Posterior vena cava (tissue), 2 donors: ENCODE data around the gene IRGC. TPM values are rescaled to one million over a fixed set of nuclear protein-coding genes. Genes with fewer than 3 reads are reported as not detected.

Source experiments
- DNase-seq: peaks from one replicate; pipeline ENCODE4 v3.0.0-alpha.2; 2020; ENCODE audit warnings: low spot score
- intact Hi-C, 2 donors: fragments of 100-400 bp; cut with DNase I; formaldehyde crosslinking; loops; one replicate each; pipeline versions ENCODE4 v1.14.1 to v1.14.2; 2022 to 2023
- total RNA-seq, 2 donors: library from RNA; stranded (reverse); fragmentation: NEBNext Ultra II Directional; extraction: Animal tissue kit (Norgen Biotek cat#: 25700); gene quantifications; one replicate each; pipeline ENCODE4 v1.2.1, GENCODE V29; 2021
- donor health status: DM: yes; HTN: yes; CAD: no.
- donor health status: DM: yes; HTN: yes; CAD: no.

IRGC gene
- total RNA-seq, 2 donors from 2014 or later, result not detected

DNA sequence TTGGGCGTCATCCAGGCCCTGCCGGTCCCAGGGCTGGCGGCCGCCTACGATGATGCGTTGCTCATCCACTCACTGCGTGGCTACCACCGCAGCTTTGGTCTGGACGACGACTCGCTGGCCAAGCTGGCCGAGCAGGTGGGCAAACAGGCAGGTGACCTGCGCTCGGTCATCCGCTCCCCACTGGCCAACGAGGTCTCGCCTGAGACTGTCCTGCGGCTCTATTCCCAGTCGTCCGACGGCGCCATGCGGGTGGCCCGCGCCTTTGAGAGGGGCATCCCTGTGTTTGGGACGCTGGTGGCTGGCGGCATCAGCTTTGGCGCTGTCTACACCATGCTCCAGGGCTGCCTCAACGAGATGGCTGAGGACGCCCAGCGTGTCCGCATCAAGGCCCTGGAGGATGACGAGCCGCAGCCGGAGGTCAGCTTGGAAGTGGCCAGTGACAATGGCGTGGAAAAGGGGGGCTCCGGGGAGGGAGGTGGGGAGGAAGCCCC, 3.5 kb downstream of the IRGC start:
- intact Hi-C loops, result no loop called here
- no peak for DNase-seq

GRCh38 chr19:43719918-43720317, 4.0 kb downstream of the IRGC start:
- intact Hi-C loops, result no loop called here
- DNase-seq, result no peak

DNA sequence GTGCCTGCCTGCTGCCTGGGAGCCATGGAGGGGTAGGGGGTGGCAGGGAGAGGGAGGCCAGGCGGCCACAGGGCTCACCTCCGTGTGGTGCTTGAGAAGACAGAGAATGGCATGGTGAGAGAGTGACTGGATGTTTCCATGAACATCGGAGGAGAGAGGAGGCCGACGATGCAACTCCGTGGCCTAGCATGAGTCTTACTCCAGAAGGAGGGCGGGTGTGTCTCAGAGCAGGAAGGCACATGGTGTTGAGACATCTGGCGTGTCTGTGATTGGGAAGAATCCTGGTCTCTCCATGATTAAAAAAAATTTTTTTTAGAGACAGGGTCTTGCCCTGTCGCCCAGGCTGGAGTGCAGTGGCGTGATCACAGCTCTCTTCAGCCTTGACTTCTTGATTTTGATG, 5.1 kb downstream of the IRGC start:
- intact Hi-C loops, result no loop called here
- DNase-seq, result no peak

- intact Hi-C loops, result no loop called here
- no peak for DNase-seq
Measured at GRCh38 chr19:43721469-43722048, 5.7 kb downstream of the IRGC start.

DNA sequence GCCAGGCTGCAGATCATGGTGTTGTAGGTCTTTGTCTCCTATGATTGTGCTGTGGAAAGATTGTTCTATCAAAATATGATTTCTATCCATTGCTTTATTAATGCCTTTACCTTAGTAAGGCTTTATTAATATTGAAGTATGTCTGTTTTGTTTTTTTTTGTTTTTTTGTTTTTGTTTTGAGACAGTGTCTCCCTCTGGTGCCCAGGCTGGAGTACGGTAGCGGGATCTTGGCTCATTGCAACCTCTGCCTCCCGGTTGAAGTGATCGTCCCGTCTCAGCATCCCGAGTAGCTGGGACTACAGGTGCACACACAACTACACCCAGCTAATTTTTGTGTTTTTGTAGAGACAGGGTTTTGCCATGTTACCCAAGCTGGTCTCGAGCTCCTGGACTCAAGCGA, 7.7 kb downstream of the IRGC start:
- intact Hi-C loops, result no loop called here
- no peak for DNase-seq

GRCh38 chr19:43724896-43725295, 9.0 kb downstream of the IRGC start:
- DNase-seq, result no peak
- intact Hi-C loops, result no loop called here

GRCh38 chr19:43725468-43725867, 9.6 kb downstream of the IRGC start:
- intact Hi-C loops, result no loop called here
- DNase-seq, result no peak

DNA sequence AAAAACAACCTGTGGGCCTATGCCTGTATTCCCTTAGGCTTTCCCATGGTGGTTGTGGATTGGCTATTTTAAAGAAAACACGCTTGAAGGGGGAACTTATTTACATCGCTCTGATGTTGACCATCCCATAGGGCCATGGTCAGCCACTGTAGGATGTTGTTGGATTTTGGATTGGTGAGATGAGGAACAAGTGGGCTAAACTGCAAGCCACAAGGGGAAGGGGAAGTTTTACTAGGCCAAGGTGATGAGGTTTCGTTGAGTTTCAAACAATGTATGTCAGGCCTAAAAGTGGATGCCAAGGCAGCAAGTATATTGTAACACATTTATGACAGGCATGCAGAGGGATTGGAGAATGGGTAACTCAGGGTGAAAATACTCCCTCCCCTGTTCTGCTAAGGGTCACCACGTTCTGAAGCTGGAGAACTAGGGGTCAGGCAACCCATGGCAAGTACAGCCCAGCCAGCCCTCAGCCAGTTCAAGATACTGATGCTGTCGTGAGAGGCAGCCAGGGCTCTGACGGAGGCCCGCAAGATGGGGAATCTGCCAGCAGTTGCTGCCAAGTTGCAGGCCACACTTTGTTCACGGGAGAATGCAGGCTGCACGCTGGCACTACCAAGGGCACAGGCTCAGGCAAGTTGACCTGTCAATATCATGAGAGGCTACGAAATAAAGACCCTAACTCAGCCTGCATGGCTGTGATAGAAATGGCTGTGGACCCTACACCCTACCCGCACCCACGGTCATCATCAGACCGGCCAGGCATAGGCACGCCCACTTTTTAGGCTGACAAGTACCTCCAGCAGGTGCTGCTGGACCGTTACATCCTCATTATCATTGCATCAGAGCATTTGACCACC, 11.1 kb downstream of the IRGC start:
- DNase-seq, result no peak
- intact Hi-C loops, result no loop called here

DNA sequence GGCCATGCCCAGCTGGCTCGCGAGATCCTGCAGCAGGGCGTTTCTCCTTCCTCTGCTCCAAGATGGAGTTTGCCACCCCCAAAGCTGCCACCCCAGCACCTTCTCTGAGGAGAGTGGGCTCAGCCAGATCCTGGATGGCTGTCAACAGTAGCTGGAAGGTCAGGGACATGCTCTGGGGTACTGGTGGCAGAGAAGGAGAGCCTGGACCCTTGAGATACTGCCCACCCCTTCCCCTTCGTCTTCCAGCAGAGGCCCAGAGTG, 11.6 kb downstream of the IRGC start:
- no peak for DNase-seq
- intact Hi-C loops, result no loop called here

DNA sequence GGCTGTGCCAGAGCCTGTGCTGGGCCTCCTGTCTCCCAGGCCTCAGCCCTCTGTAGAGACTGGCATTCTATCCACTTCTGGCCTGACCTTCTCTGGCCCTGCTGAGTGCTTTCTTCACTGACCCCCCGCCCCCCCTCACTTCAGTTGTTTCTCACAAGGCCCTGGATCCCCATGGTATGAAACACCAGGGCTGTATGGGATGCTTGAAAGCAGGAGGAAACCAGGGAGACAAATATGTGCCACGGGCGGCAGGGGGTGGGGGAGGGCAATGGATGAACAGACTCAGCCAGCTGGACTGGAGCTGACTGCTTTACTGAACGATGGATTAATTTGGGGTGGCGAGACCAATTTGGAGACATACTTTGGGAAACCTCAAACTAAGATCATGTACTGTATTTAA, 14.0 kb downstream of the IRGC start:
- intact Hi-C loops, result no loop called here
- no peak for DNase-seq

GRCh38 chr19:43731346-43731745, 15.5 kb downstream of the IRGC start:
- DNase-seq, result no peak
- intact Hi-C loops, result no loop called here

GRCh38 chr19:43731846-43732245, 16.0 kb downstream of the IRGC start:
- intact Hi-C loops, result no loop called here
- no peak for DNase-seq

DNA sequence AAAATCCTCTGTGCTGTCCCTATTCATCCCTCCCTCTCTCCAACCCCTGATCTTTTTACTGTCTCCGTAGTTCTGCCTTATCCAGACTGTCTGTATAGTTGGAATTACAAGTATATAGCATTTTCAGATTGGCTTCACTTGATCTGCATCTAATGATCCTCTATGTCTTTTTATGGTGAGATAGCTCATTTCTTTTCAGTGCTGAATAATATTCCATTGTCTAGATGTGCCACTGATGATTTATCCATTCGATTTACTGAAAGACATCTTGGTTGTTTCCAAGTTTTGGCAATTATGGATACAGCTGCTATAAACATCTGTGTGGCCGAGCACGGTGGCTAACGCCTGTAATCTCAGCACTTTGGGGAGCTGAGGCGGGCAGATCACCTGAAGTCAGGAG, 19.1 kb downstream of the IRGC start:
- no peak for DNase-seq
- intact Hi-C loops, result no loop called here

DNA sequence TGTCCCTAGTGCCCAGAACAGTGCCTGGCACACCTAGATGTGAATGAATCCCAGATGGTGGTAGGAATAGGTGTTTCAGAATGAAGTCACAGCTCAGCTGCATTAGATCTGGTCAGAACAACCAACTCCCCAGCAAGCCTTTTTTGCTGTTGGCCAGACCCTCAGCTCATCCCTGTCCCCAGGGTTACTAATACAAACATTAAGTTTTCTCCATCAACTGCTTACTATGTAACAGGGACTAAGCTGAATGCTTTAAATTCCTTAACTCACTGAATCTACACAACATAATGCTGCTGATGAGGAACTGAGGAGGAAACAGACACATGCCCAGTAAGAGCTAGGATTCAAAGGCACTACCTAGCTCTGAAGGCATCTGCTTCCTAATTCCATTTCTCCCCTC, 20.1 kb downstream of the IRGC start:
- no peak for DNase-seq
- intact Hi-C loops, result no loop called here

DNA sequence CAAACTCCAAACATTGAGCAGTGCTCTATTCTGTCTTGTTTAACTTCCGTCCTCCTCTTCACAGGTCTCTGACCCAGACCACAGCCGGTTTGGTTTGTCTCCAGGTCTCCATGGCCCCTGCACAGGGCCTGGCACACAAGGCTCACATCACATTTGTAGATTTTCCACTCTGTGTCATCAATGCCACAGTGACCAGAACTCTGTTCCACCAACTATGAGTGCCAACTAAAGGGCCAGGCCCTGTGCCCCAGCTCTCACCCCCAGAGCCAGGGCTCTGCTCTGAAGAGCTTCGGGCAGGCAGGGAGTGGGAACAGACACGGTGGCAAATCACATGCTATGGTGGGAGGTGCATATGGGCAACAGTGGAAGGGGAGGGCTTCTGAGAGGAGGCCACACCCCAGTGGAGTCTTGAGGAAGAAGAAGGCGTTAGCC, 22.9 kb downstream of the IRGC start:
- intact Hi-C loops, result no loop called here
- DNase-seq, result no peak

DNA sequence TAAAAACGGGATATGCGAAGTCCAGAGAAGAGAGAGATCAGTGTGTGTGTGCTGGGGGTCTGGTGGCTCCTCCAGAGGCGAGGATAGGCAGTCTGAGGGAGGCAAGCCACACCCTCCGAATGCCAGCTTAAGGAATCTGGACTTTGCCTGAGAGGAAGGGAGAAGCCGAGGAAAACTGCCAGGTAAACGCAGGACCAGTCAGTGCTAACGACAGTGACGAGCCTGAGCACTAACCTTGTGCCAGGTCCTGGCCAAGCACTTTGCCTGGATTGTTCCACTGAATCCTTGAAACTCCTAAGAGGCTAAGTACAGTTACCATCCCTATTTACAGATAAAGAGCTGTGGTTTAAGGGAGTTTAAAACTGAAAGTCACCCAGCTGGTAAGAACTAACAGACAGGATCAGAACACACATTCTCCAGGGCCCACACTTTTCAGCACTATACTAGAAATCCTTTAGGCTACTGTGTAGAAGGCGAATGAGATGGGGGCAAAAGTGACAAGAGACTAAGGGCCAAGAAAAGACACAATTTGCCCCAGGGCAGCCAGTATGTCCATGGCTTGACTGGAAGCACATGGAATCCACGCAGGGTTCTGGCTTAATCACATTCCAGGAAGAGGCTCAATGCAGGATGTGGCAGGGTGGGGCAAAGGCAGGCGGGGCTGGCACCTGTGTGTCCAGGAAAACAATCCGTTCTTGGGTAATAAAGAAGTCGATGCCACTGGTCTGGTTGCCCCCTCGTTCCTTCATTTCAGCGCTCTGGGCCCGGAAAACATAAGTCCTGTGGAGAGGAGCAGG, 23.8 kb downstream of the IRGC start:
- intact Hi-C loops, result no loop called here

GRCh38 chr19:43741075-43741825, 25.4 kb downstream of the IRGC start:
- intact Hi-C loops, result no loop called here
- no peak for DNase-seq

More for the DNA sequence above, 23.8 kb downstream of the IRGC start:
- DNase-seq, result no peak

- intact Hi-C loops, result no loop called here
- no peak for DNase-seq
Measured at GRCh38 chr19:43743059-43743458, 27.2 kb downstream of the IRGC start.

DNA sequence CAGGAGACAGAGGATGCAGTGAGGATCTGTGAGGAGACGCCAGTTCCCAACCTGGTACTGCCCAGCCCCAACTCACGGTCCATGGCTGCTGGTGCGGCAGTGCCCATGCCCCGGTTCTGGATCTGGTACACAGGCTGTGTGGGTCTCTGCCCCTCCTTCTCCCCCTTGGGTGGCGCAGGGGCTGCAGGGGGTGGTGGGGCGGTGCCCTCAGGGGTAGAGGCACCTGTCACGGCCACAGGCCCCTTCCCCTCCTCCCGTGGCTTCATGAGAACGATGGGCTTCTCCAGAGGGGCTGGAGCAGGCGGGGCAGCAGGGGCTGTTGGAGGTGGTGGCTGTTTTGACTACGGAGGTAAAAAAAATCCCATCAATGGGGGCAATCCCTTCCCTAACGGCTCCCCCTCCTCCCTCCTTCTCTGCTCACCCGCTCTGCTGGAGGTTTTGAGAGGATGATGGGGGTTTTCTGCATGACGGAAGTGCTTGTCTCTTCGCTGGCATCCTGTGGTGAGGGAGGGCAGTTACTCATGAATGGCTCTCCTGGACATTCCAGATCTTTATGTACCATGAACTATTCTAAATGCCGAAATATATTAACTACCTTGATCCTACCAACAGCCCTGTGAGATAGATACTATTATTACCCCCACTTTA, 31.8 kb downstream of the IRGC start:
- DNase-seq, result no peak
- intact Hi-C loops, result loop anchor here in 1 of 2 donors (5.0 kb wide), 1 partner anchor 35 kb away; the partner anchor contains the start of gene KCNN4
